Frontal cortex (tissue), 4 donors: ENCODE measurements around the gene NPHP4. TPM values are rescaled to one million over a fixed set of nuclear protein-coding genes. Genes with fewer than 3 reads are reported as not detected.
"Not testable (repeated sequence)": the region's sequence is repeated elsewhere in the genome, so short reads cannot be mapped to it uniquely, and the experiment has no call there.

ENCODE experiments used
- DNase-seq, 2 donors: peaks; one replicate each; pipeline ENCODE4 v3.0.0; 2012; ENCODE audit warnings: low spot score in 2 of 2
- FAIRE-seq: peaks from 2 replicates; lab custom pipeline; 2012; peaks lifted over from hg19 to GRCh38; lab: Jason Lieb, UNC
- total RNA-seq: library from RNA; depleted of rRNA; stranded (reverse); fragments of >200 nt; gene quantifications from one replicate; pipeline ENCODE4 v1.2.3, GENCODE V29; 2014
- donor health status: control.
- donor health status: control.
- donor health status: control.

NPHP4 gene
- total RNA-seq, 1 donor from 2014 or later: 8.2 TPM

- DNase-seq (no peak), FAIRE-seq (no peak)
These were observed 33.3 kb upstream of the NPHP4 start for GRCh38 chr1:6025269-6026094.

GRCh38 chr1:6024376-6024775 lies 32.2 kb upstream of the NPHP4 start:
- no peak for DNase-seq
- no peak for FAIRE-seq

GRCh38 chr1:6023346-6023745 lies 31.1 kb upstream of the NPHP4 start:
- no peak for DNase-seq
- FAIRE-seq: no peak

- no peak for FAIRE-seq
These were observed 30.0 kb upstream of the NPHP4 start for GRCh38 chr1:6022193-6022592.

GRCh38 chr1:6019166-6019845 lies 27.1 kb upstream of the NPHP4 start:
- FAIRE-seq (no peak), DNase-seq (no peak)

More at GRCh38 chr1:6022193-6022592, 30.0 kb upstream of the NPHP4 start:
- DNase-seq: no peak

- not testable (repeated sequence) for DNase-seq
These were observed 25.4 kb upstream of the NPHP4 start for GRCh38 chr1:6017654-6018053.

GRCh38 chr1:6016191-6016865 lies 24.1 kb upstream of the NPHP4 start:
- FAIRE-seq: no peak

More at GRCh38 chr1:6017654-6018053, 25.4 kb upstream of the NPHP4 start:
- not testable (repeated sequence) for FAIRE-seq

GRCh38 chr1:6014130-6014999 lies 22.1 kb upstream of the NPHP4 start:
- FAIRE-seq: no peak
- DNase-seq: no peak

More at GRCh38 chr1:6016191-6016865, 24.1 kb upstream of the NPHP4 start:
- DNase-seq: no peak

- FAIRE-seq (no peak), DNase-seq (no peak)
These were observed 21.3 kb upstream of the NPHP4 start for GRCh38 chr1:6013491-6013890.

GRCh38 chr1:6012529-6013318 lies 20.5 kb upstream of the NPHP4 start:
- FAIRE-seq: no peak
- no peak for DNase-seq

GRCh38 chr1:6011946-6012258 lies 19.7 kb upstream of the NPHP4 start:
- no peak for DNase-seq
- FAIRE-seq: no peak

- no peak for FAIRE-seq
These were observed 19.1 kb upstream of the NPHP4 start for GRCh38 chr1:6011161-6011945.

GRCh38 chr1:6010554-6010953 lies 18.3 kb upstream of the NPHP4 start:
- DNase-seq: no peak
- FAIRE-seq: no peak

More at GRCh38 chr1:6011161-6011945, 19.1 kb upstream of the NPHP4 start:
- DNase-seq: no peak

GRCh38 chr1:6009120-6010040 lies 17.2 kb upstream of the NPHP4 start:
- no peak for DNase-seq
- FAIRE-seq: no peak

GRCh38 chr1:6008696-6009095 lies 16.5 kb upstream of the NPHP4 start:
- FAIRE-seq: no peak

GRCh38 chr1:6008084-6008415 lies 15.8 kb upstream of the NPHP4 start:
- FAIRE-seq (no peak), DNase-seq (no peak)

More at GRCh38 chr1:6008696-6009095, 16.5 kb upstream of the NPHP4 start:
- no peak for DNase-seq

GRCh38 chr1:6007318-6008083 lies 15.3 kb upstream of the NPHP4 start:
- FAIRE-seq (no peak), DNase-seq (no peak)
